DMS79 treated with DMSO at 0.1 percent for 48 hours (cell line): Measurements from ENCODE around the gene ARHGAP8.

Experiments
- DNase-seq: peaks from one replicate; lab custom pipeline; 2025; lab: John Stamatoyannopoulos, UW

Gene ARHGAP8

GRCh38 chr22:44802956-44803355 lies 50.6 kb downstream of the ARHGAP8 start:
- DNase-seq, result no peak

DNA sequence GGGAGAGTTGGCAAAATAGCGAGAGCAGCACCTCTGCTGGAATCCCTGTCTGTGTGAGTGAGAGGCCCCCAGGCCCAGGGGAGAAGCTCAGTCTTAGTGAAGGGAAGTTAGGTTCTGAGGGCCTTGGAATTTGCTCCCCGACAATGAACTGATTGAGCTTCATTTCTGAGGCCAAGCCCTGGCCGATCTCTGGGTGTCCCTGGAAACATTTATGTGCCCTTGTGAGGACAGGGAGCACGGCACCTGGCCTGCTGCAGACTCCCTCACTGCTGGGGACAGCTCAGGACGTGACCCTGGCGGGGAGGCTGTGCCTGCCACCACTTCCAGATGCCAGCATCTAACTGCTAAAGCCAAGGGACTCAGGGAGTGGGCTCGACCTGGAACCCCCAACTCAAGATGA lies 52.0 kb downstream of the ARHGAP8 start:
- no peak for DNase-seq

DNA sequence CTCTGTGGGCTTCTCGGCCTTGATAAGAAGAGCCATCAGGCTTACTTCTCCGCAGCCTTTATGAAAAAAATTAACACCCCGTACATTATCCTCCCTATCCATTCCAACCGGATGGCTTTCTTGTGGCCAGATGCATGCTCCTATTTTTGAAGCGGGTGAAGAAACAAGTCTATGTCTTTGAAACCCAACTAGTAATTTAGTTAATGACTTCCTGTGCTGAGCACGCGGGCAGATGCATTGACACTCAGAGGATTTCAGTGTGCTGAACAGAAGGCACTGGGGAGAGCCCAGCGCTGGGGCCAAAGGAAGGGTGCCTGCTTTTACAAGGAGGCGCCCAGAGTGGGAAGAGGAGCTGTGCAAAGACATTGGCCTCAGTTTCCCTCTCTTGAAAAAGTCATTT lies 53.3 kb downstream of the ARHGAP8 start:
- no peak for DNase-seq

- DNase-seq, result no peak
These were observed 54.9 kb downstream of the ARHGAP8 start for GRCh38 chr22:44807232-44807631.

- DNase-seq, result no peak
These were observed 55.7 kb downstream of the ARHGAP8 start for GRCh38 chr22:44807915-44808690.

DNA sequence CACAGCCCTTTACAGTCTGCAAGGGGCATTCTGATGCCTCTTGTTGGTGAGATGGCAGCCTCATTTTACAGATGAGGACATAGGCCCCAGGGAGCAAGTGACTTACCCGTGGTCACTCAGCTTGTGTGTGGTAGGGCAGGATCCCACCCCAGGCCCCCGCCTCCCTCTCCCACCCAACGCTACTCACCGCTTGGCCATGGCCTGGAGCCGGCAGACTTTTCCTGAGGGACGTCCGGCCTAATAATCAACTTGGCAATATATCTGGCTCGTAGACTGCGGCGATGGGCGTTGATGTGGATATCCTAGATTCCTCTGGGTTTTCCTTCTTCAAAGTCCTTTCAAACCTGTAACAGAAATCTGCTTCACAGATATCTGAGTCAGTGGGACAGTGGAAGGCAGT lies 57.1 kb downstream of the ARHGAP8 start:
- DNase-seq, result no peak

DNA sequence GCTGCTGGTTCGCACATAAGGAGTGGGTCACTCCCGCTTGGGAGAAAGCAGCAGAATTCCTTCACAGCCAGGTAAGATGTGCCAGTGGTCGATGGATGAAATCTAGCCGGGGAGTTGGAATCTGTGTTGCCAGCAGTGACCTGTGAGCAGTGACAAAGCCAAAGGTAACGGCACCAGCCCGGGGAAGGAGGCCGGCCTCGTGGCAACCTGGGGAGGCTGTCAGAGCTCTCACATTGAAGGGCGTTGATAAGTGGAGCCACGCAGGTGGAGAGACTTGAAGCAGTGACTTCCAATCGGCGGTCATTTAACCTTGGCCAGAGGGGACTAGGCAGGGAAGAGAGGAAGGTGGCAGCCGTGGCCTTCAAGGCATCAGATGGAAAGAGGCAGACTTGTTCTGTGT lies 58.8 kb downstream of the ARHGAP8 start:
- no peak for DNase-seq

- DNase-seq, result no peak
These were observed 61.0 kb downstream of the ARHGAP8 start for GRCh38 chr22:44813416-44813815.

DNA sequence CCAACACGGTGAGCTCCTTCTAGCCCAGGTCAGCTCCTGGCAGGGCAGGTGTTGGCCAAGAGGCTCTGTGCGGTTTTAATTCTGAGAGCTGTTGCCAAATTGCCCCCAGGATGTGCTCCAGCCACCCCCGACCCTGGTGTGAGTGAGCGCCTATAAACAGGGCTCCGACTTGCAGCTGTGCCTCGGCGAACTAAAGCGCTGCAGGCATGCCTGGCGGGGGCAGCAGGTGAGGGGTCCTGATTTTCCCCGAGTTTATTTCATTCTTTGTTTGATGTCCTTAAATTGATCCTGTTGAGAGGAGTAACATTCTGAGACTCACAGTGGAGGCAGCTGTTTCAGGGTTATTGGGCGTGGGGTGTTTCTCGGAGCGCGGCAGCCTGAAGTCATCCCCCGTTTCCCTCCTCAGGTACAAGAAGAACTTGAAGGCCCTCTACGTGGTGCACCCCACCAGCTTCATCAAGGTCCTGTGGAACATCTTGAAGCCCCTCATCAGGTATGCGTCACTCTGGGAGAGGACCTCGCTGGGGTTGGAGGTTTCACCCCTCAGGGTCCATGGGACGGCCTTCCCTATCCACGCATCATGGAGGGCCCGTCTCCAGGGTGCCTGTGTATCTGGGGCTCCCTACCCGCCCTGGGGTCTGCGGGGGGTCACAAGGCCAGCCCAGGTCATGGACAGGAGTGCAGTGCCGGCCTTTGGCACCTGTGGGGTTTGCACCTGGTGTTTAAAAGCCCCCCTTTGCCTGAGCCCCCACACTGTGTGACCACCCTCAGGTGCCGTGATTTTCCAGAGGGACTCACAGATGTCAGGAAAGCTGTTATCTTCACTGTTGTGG lies 62.1 kb downstream of the ARHGAP8 start:
- DNase-seq, result no peak

DNA sequence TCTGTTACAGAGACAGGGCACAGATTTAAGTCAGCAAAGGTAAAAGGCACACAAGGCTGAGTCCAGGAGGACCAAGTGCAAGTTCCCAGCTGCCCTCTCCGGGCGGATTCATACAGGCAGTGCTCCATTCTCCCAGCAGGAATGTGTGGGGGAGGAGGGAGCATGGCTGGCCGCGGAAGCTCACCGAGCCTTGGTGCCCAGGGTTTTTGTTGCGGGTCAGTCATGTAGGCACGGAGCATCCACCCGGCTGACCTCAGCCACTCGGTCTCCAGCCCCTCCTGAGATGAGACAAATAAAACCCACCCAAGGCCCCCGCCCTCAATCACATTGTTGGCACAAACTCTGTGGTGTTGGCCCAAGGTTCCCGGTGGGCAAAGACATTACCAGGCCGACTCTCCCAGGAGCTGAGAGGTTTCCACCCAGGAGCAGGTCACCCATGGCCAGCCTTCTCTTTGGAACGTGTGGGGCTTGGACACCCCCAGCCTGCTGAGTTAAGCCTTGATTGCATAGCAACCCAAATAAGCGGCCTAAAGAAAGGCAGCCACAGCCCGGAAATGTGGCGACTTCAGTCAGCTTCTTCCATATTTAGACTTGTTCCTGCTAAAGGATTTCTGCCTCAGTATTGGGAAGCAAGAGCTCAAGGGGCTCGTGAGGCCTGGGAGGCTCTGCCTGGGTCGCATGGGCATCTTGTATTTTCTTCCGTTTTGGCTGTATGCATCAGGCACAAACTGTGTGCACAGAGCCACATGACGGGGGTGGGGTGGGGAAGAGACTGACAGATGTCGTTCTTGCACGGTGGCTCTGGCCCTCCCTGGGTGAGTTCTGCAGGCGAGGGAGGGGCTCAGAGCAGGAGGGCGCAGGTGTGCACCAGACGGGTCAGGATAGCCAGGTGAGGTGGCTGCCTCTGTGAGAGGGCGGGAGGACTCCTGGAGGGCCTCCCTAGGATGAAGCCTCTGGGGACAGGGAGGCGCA lies 63.0 kb downstream of the ARHGAP8 start:
- DNase-seq, result no peak

GRCh38 chr22:44816141-44816540 lies 63.8 kb downstream of the ARHGAP8 start:
- DNase-seq, result no peak

- DNase-seq, result no peak
These were observed 66.4 kb downstream of the ARHGAP8 start for GRCh38 chr22:44818727-44819126.

DNA sequence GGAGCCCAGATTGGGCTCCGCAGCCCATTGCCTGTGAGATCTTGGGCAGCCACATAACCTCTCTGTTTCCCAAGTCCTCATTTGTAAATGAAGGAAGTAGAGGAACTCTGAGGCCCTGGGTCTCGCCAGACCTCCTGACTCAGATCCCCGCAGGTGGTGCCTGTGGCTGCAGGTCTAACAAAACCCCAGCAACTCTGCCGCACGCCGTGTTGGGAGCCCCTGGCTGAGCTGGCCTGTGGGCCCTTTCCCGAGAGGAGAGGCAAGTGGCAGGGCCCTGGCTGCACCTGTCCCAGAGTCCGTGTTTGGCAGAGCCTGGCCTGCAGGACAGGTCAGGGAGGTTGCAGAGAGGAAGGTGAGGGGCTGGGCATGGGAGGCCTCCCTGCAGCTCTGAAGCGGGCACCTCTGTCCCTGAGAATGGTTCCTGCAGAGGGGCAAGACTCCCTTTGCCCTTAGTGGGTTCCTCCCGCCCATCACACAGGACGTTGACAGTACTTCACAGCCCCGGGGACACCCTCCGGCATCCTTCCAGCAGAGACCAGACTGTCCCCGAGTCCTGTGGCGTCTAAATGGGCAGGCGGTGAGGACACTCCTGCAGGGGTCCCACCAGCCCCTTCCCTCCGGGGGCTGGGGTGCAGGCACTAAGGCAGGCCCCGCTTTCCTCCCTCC lies 67.7 kb downstream of the ARHGAP8 start:
- DNase-seq, result no peak

GRCh38 chr22:44821741-44822475 lies 69.5 kb downstream of the ARHGAP8 start:
- DNase-seq, result no peak

DNA sequence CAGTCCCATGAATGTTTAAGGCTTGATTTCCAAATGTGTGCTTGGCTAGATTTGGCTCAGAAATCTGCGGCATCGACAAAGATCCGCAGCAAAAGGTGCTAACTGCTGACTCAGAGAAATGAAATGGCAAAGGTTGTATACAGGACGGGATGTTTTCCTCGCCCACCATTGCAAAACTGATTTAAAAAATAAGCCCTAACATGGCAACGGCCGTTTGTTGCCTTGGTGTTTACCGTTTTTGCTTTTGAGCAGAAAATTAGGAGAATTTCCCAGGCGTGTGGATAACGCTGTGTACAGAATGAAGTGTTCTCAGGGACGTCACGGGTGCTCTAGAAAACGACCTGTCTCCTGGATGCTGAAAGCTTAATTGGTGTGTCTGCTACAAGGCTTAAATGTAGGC lies 70.2 kb downstream of the ARHGAP8 start:
- no peak for DNase-seq

- no peak for DNase-seq
These were observed 71.0 kb downstream of the ARHGAP8 start for GRCh38 chr22:44823396-44823795.

- DNase-seq, result no peak
These were observed 71.4 kb downstream of the ARHGAP8 start for GRCh38 chr22:44823806-44824205.

GRCh38 chr22:44824271-44824670 lies 71.9 kb downstream of the ARHGAP8 start:
- DNase-seq, result no peak

DNA sequence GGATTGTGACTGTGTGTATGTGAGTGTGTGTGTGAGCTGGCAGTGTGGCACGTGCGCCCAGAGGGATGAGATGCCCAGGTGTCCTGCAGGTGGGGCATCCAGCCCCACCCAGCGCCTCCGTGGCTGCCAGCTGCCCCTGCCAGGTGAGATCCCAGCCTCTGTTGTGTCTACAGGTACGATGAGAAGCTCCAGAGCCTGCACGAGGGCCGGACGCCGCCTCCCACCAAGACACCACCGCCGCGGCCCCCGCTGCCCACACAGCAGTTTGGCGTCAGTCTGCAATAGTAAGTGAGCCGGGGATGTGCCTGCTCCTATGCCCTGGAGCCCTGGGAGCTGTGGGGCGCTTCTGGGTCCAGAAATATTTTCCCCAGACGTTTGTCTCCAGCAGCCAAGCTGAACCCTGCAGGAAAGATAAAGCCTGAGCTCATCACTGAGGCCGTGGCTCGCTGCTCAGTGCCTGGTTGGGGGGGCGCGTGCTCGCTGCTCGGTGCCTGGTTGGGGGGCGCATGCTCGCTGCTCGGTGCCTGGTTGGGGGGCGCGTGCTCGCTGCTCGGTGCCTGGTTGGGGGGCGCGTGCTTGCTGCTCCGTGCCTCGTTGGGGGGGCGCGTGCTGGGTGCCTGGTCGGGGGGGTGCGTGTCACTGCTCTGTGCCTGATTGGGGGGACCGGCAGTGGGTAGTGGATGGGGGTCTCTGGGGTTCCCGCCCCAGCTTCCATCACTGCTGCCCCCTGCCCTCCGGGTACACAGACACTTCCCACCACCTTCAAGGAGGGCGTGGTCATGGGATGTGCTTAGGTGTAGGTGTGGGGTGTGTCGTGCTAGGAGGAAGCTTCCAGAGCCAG lies 73.2 kb downstream of the ARHGAP8 start:
- DNase-seq, result no peak

DNA sequence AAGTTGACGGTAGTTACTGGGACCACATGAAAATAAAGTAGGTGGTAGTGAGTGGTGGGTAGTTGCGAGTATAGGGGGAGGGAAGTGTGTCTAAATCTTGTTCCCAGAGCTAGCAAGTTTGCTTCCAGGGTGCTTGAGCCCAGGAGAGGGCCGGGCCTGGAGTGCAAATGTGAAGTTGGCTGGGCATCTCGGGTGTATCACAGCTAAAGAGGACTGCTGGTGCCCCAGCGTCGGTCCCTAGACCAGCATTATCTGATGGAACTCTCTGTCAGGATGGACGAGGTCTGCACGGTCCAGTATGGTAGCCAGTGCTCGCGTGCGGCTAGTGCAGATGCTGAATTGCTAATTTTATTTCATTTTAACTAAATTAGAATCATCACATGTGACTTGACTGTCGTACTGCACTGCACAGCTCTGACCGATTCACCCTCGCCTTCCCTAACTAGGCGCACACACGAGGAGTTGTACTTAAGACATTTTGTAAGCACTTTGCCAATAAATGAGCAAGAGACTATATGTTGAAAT lies 75.4 kb downstream of the ARHGAP8 start:
- DNase-seq, result no peak
